Glutamatergic neuron (in vitro differentiated cells): ENCODE results near the gene RASSF6. TPM values are rescaled to one million over a fixed set of nuclear protein-coding genes. Genes with fewer than 3 reads are reported as not detected.
A peak's percentile ranks its signal among the peaks of the same experiment; 100 is the strongest.

ENCODE experiments used
- DNase-seq: peaks from one replicate; pipeline ENCODE4 v3.0.0; 2022
- H3K27ac Mint-ChIP-seq: one replicate; pipeline ENCODE4 v1.8.0; 2020; ENCODE audit warnings: mild to moderate bottlenecking, mixed read lengths, inconsistent platforms; ENCODE audit not compliant: unreplicated experiment
- H3K27me3 Mint-ChIP-seq: one replicate; pipeline ENCODE4 v1.8.0; 2020; ENCODE audit warnings: mild to moderate bottlenecking, moderate library complexity, mixed read lengths, inconsistent platforms; ENCODE audit not compliant: unreplicated experiment
- H3K36me3 Mint-ChIP-seq: one replicate; pipeline ENCODE4 v1.8.0; 2020; ENCODE audit warnings: mild to moderate bottlenecking, mixed read lengths, inconsistent platforms; ENCODE audit not compliant: unreplicated experiment
- H3K4me1 Mint-ChIP-seq: one replicate; pipeline ENCODE4 v1.8.0; 2020; ENCODE audit warnings: mild to moderate bottlenecking, low read depth, mixed read lengths, inconsistent platforms; ENCODE audit not compliant: unreplicated experiment
- H3K4me3 Mint-ChIP-seq: one replicate; pipeline ENCODE4 v1.8.0; 2020; ENCODE audit warnings: mild to moderate bottlenecking, mixed read lengths, inconsistent platforms; ENCODE audit not compliant: unreplicated experiment
- H3K9me3 Mint-ChIP-seq: one replicate; pipeline ENCODE4 v1.8.0; 2020; ENCODE audit warnings: mild to moderate bottlenecking, moderate library complexity, mixed read lengths, inconsistent platforms; ENCODE audit not compliant: unreplicated experiment
- total RNA-seq: library from RNA; stranded (reverse); fragmentation: NEBNext Ultra II Directional; extraction: Animal tissue kit (Norgen Biotek cat#: 25700); gene quantifications from one replicate; pipeline ENCODE4 v1.2.1, GENCODE V29; 2021; ENCODE audit not compliant: unreplicated experiment
- TF ChIP-seq, protein P1 (sequence below): fragments of 200-600 bp; sonication (generic); IDR thresholded peaks from one replicate; pipeline ENCODE4 v1.5.0; 2021; ENCODE audit not compliant: partially characterized antibody, unreplicated experiment

Gene RASSF6
- total RNA-seq, 1 donor from 2014 or later: not detected

DNA sequence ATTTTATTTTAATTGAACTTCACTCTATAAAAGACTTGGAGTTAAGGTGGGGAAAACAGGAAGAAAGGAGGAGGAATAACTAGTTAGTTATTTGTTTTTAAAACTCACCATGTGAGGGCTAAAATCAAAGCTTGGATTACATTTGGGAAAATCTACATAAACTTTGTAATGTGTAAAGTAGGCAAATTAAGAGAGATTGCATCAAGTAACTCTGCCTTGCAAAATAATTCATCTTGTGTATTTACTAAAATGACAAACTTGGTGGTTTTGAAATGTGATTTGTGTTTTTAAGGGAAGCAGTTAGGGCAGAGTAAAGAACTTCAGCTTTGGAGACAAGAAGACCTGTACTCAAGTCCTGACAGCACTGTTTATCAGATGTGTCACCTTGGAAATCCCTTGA lies 43.3 kb upstream of the RASSF6 start:
- Mint-ChIP-seq H3K36me3 (no peaks in the 10 kb centered on the region), H3K27ac (no peak overlapping the region), H3K4me1 (no peaks in the 10 kb centered on the region), H3K4me3 (no peak overlapping the region), H3K27me3 (no peaks in the 10 kb centered on the region), H3K9me3 (no peaks in the 10 kb centered on the region)
- DNase-seq: no peak
- TF ChIP-seq, protein P1, sequence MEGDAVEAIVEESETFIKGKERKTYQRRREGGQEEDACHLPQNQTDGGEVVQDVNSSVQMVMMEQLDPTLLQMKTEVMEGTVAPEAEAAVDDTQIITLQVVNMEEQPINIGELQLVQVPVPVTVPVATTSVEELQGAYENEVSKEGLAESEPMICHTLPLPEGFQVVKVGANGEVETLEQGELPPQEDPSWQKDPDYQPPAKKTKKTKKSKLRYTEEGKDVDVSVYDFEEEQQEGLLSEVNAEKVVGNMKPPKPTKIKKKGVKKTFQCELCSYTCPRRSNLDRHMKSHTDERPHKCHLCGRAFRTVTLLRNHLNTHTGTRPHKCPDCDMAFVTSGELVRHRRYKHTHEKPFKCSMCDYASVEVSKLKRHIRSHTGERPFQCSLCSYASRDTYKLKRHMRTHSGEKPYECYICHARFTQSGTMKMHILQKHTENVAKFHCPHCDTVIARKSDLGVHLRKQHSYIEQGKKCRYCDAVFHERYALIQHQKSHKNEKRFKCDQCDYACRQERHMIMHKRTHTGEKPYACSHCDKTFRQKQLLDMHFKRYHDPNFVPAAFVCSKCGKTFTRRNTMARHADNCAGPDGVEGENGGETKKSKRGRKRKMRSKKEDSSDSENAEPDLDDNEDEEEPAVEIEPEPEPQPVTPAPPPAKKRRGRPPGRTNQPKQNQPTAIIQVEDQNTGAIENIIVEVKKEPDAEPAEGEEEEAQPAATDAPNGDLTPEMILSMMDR: no peak

DNA sequence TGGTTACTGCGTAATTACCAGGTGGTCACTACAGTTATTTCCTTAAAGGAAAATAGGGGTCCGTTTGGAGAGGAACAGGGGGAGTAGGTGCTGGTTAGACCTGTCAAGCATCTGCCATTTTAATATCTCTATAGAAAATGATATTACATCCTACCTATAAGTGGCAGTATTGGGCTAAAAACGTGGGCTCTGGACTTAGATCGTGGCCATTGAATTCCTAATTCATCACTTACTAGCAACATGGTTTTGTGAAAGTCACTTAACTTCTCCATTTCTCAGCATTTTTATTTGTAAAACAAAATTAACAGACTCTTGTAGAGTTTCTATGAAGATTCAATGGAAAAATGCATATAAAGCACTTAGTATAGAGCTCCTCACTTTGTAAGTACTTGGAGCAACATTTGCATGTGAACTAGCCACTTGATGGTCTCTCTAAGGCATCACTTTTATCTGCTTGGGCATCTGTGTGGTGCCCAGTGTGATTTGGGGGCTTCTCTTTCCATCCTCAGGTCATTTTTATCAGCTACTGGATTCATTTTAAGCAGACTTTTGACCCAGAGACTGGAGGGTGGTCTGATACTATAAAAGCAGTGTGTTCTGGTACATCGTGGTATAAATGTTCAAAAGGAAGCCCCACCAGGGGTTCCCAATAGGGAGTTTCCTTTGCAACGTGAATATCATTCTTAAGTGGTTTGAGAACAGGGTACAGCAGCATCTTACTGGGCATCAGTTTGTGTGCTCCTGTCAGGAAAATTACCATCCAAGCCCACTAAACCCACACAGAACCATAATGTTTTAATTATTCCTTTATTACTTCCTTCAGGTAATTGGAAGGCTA lies 42.7 kb upstream of the RASSF6 start:
- Mint-ChIP-seq H3K27ac (no peak overlapping the region), H3K27me3 (no peaks in the 10 kb centered on the region), H3K36me3 (no peaks in the 10 kb centered on the region), H3K4me3 (no peak overlapping the region), H3K4me1 (no peaks in the 10 kb centered on the region), H3K9me3 (no peaks in the 10 kb centered on the region)
- DNase-seq: no peak
- TF ChIP-seq, protein P1: no peak

DNA sequence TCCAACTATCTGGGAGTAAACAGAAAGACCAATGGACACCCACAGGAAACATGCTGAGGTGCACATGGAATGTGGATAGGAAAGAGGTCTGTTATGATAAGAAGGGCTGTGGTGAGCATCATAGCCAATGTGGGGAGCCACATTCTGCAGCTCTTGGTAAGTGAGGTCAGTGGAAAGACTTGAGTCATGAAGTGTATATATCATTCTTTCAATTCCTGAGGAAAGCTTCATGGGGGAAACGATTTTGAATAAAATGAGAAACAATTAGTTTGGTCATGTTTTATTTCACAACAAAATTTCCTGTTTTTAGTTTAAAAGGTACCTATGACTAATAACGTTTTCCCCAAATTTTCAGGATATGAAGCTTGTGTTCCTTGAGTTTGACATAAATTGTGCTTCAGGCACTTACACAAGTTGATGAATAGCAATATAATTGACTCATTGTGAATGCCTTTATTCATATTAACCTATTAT lies 41.4 kb upstream of the RASSF6 start:
- H3K9me3 Mint-ChIP-seq: no peaks in the 10 kb centered on the region
- no peak overlapping the region for H3K27ac Mint-ChIP-seq
- no peak for DNase-seq
- TF ChIP-seq, protein P1: no peak
- H3K27me3 Mint-ChIP-seq: no peaks in the 10 kb centered on the region
- no peaks in the 10 kb centered on the region for H3K4me1 Mint-ChIP-seq
- H3K4me3 Mint-ChIP-seq: no peak overlapping the region
- H3K36me3 Mint-ChIP-seq: no peaks in the 10 kb centered on the region

DNA sequence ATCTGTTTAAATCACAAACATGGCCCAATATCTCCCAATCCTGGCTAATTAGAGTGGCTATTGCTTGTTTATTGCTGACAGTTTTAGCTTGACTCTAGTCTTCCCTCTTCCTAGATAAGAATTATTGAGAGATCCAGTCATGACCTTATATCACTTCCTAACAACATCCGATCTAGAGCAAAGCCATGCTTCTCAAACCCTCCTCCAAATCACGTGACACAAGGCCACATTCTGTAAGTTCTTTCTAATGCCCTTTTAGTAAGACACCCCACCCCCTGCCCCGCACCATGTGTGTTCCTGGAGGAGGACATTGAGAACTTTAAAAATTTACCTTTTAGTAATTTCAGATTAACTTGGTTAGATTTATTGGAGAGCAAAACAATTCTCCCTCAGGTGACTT lies 40.6 kb upstream of the RASSF6 start:
- Mint-ChIP-seq H3K27me3 (no peaks in the 10 kb centered on the region), H3K36me3 (no peaks in the 10 kb centered on the region), H3K9me3 (no peaks in the 10 kb centered on the region), H3K4me3 (no peak overlapping the region), H3K4me1 (no peaks in the 10 kb centered on the region), H3K27ac (no peak overlapping the region)
- DNase-seq: no peak
- TF ChIP-seq, protein P1: no peak

DNA sequence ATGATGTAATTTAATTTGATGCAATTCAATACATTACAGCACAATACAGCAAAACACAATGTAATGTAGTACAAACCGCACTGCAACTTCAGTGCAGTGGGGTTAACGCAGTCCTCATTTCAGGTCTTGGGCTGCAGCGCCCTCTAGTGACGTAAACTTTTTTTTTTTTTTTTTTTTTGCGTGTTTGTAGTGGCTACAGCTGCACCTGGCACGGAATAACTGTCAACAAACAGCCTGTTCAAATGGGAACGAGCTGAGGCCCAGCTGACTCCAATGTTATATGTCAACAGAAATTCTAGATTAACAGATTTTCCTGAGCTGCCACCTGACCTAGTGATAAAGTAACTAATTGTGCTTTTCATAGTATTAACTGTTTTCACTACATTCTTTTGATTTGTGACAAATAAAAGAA lies 33.5 kb upstream of the RASSF6 start:
- no peak overlapping the region for H3K4me3 Mint-ChIP-seq
- H3K27ac Mint-ChIP-seq: no peak overlapping the region
- H3K27me3 Mint-ChIP-seq: no peaks in the 10 kb centered on the region
- TF ChIP-seq, protein P1: peak; percentile 89
- H3K36me3 Mint-ChIP-seq: no peaks in the 10 kb centered on the region
- no peak for DNase-seq
- no peaks in the 10 kb centered on the region for H3K4me1 Mint-ChIP-seq
- no peaks in the 10 kb centered on the region for H3K9me3 Mint-ChIP-seq
